Activated CD4-positive, alpha-beta T cell treated with anti-CD3 and anti-CD28 coated beads, Interleukin-2, amount 50 U/mL, for 4 hours (primary cell): ENCODE measurements around the gene IGF2BP2.

ENCODE experiments used
- DNase-seq, 2 experiments: peaks; one replicate each; pipeline ENCODE4 v3.0.0-alpha.2; 2020

The IGF2BP2 gene

DNA sequence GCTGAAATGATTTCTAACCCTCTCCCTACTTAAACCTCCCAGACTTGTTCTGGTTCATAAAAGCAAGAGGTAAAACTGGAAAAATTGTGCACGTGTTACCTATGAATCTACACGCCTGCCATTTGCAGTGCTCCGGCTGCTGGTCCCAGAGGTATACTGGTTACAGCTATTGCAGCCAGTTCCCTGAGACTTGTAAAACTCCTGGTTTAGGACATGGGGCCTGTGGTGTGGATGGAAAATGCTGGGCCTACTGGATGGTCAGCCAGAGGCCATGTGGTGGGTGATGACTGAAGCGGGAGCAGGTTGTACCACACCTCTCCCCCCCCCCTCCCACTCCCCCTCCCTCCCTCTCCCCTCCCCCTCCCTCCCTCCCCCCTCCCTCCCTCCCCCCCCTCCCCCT lies 193.7 kb downstream of the IGF2BP2 start:
- no peak for DNase-seq

DNA sequence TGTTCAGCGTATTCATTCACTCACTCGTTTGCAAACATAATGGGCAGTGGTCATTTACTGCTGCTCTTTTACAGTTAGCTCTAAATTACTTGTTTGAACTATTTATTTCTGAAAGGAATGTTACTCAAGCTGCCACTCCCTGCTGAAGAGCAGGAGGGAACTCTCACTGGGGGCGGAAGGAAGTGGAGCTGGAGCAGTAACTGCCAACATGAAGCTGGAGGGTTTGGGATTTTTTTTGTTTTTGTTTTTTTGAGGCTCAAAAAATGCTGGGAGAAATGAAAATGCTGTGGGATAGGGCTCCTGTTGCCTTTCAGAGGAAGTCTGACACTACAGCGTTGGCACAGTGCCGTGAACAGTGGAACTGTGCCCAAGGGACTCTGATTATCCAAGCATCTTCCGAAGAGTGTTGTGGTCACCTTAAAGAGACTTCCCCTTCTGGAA lies 194.6 kb downstream of the IGF2BP2 start:
- no peak for DNase-seq

DNA sequence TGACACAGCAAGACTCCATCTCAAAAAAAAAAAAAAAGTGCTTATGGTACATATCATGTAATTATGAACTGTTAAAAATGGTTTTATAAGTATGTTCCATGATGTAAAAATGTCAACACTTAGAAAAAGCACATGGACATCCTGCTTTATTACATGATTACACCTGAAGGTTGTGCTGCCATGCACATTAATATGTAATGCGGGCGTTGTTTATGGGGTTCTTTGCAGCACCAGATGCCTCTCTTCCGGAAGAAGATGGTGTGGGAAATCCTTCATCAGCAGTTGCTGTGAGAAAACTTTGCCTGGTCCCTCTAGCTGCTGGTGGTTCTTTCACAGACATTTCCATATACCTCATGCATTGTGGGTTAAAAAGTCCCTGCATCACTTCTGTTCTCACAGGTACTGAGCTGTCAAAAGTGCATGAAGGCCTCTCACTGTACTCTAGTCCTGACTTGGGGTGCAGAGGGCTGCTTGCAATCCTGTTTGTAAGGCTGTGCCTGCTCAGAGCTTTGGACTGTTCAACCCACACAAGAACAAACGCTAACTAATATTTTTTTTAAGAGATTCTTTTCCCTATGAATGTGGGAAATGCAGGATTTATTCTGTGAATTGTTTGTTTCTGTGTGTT lies 195.2 kb downstream of the IGF2BP2 start:
- no peak for DNase-seq

DNA sequence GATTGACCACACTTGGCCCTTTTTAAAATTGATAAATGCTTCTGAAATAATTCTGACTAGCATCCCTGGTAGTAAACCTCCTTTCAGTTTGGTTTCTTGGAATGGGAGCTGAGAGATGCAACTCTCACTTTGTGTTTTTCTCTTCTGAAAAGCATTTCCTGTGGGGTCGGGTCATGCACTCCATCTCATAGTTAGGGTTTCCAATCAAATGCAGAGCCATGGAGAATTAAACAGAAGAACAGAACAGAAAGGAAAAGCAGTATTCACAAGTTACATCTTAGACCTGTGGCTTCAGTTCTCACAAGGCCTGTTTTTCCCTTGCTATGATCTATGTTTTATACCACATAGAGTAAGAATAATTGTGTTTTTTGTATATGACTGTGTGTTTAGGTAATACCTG lies 199.1 kb downstream of the IGF2BP2 start:
- no peak for DNase-seq

DNA sequence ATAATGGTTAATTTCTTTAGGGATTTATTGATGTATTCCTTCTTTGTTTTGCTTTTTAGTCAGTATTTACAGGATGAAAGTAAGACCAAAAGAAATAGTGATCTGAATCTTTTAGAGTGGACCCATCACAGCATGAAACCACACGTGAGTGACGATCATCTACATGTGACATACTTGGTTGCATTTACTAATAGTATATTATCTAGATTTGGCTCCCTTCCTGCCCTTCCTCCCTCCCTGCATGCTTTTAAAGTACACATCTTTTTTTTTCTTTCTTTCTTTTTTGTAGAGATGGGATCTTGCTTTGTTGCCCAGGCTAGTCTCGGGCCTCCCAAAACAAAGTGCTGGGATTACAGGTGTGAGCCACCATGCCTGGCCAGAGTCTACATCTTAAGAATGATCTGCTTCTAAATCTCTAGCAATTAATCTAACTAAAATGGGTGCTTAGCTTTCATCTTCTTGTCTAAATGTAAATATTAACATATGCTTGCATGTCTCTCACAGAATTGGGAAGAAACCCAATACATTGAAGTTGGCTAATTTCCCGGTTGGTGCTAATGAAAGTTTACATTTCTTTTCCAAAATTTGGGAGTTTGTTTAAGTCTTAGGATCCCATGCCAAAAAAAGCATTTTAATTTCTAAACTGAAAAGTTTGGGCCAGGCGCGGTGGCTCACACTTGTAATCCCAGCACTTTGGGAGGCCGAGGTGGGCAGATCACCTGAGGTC lies 200.7 kb downstream of the IGF2BP2 start:
- no peak for DNase-seq

DNA sequence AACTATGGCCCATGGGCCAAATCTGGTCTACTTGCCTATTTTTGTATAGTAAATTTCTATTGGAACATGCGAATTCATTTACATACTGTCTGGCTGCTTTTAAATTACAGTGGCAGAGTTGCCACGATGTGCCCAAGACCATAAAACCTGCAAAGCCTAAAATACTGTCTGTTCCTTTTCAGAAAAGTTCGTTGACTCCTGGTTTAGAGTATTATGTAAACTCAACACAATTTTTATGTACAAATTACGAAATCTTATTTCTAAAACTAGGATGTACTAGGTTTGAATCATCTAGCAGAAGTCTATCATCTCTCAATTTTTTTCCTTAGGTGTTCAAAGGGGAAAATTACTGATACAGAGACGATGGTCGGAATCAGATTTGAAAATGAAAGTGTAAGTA lies 211.8 kb downstream of the IGF2BP2 start:
- no peak for DNase-seq

DNA sequence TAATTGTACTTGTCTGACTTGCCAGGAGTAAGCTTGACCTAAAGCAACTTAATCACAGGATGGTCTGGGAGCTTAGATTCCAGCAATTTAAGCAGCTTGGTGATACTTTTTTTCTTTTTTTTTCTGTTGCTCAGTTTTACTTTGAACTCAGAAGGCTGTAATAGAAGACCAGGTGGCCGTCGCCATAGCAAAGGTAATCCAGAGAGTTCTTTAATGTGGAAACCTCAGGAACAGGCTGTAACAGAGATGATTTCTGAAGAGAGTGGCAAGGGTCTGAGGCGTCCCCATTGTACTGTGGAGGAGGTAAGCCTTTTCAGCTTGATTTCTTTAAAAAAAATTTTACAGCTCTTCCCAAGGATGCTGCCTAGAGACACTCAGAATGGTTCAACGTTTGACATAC lies 218.6 kb downstream of the IGF2BP2 start:
- no peak for DNase-seq

DNA sequence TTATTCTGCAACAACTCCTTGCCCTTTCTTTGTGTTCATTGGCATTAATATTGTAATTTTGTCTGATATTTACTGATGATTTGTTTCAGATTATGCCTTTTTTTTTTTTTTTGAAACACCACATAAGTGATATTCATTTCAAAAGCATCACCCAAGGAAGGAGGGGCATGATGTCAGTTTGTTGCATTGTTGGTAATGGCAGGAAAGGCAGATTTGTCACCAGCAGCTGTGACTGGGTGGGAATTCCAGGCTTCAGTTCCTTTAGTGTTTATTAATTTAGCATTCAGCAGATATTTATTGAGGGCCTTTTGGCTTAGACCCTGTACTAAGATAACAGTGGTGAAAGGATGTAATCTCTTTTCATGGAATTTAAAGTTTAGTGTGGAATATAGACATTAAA lies 219.3 kb downstream of the IGF2BP2 start:
- no peak for DNase-seq

DNA sequence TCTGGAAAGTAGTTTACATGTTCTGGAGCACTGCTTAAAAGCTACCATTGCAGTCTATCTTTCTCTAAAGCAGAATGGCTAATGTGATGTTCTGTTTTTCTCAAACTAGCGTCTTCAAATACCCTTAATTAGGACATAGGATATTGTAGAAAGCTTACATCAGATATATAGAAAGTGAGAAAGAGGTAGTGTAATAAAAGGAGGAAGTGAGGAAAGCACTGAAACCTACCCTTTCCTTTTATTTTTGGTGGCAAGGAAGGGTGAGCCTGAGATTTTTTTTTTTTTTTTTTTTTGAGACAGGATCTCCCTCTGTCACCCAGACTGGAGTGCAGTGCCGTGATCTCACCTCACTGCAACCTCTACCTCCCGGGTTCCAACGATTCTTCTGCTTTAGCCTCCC lies 229.3 kb downstream of the IGF2BP2 start:
- no peak for DNase-seq

DNA sequence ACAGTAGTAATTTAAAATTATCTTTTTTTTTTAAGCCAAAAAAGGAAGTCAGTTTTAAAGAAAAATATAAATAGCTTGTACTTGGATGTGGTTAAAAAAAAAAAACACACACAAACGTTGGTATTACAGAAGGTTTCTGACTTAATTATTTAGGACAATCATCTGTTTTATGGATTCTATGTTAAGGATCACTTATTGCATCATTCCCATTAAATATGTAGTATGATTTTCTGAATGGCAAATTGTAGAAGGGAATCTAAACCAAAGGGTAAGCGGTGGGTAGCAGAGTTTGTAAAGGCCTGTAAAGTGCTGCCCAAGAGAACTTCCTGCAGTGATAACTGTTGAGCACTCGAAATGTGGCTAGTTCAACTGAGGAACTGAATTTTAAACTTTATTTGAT lies 230.8 kb downstream of the IGF2BP2 start:
- no peak for DNase-seq
